Medulla oblongata (tissue), 1 donor: ENCODE measurements around the gene NEDD4.
"Not testable (repeated sequence)": the region's sequence is repeated elsewhere in the genome, so short reads cannot be mapped to it uniquely, and the experiment has no call there.

ENCODE experiments used
- DNase-seq: peaks from one replicate; pipeline ENCODE4 v3.0.0-alpha.2; 2015; ENCODE audit errors: extremely low spot score

NEDD4 gene

DNA sequence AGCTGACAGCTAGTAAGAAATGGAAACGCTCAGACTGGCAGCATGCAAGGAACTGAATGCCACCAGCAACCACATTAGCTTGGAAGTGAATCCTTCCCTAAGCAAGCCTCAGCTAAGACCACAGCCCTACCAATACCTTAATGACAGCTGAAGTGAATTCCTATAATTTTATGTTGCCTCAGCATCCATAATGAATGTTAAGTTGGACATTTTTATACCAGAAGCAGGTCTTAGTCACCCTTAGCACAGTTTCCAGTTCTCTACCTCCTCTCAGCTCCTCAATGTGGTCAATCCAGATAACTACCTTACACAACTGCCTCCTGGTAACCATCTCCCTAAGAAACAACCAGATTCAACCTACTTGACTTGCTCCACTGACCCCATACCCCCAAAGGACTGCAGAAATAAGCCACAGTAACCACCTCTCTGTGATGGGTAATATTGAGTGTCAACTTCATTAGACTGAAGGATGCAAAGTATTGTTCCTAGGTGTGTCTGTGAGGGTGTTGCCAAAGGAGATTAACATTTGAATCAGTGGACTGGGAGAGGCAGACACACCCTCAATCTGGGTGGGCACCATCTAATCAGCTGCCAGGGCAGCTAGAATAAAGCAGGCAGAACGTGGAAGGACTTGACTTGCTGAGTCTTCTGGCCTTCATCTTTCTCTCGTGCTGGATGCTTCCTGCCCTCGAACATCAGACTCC, 33.5 kb downstream of the NEDD4 start:
- no peak for DNase-seq

DNA sequence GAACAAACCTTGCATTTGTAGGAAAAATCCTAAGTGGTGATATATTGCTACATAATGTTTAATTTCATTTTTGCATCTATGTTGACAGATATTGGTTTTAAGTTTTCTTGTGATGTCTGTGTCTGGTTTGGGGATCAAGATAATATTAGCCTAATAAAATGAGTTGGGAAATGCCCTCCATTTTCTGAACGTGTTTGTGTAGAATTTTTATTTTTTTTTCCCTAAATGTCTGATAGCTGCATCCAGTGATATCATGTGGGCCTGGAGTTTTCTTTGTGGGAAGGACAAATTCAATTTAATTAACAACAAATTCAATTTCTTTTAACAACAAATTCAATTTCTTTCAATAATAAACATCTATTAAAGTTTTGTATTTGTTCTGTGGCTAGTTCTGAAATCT, 35.1 kb downstream of the NEDD4 start:
- DNase-seq = no peak

DNA sequence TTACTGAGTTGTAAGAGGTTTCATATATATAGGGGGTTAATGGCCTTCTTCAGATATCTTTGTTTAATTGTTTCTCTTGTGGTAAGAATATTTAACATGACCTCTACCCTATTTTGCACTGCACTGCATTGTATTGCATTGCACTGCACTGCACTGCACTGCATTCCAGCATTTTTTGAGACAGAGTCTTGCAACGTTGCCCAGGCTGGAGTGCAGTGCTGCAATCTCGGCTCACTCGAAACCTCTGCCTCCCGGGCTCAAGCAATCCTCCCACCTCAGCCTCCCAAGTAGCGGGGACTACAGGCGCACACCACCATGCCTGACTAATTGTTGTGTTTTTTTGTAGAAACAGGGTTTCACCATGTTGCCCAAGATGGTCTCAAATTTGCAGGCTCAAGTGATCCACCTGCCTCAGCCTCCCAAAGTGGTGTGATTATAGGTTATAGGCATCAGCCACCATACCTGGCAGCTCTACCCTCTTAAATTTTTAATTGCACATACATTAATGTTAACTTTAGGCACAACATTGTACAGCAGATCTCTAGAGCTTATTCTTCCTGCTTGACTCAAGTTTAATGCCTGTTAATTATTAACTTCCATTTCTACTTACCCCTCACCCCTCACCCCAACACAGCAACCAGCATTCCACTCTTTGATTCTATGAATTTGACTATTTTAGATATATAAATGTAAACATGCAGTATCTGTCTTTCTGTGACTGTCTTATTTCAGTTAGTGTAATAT, 38.4 kb downstream of the NEDD4 start:
- no peak for DNase-seq

DNA sequence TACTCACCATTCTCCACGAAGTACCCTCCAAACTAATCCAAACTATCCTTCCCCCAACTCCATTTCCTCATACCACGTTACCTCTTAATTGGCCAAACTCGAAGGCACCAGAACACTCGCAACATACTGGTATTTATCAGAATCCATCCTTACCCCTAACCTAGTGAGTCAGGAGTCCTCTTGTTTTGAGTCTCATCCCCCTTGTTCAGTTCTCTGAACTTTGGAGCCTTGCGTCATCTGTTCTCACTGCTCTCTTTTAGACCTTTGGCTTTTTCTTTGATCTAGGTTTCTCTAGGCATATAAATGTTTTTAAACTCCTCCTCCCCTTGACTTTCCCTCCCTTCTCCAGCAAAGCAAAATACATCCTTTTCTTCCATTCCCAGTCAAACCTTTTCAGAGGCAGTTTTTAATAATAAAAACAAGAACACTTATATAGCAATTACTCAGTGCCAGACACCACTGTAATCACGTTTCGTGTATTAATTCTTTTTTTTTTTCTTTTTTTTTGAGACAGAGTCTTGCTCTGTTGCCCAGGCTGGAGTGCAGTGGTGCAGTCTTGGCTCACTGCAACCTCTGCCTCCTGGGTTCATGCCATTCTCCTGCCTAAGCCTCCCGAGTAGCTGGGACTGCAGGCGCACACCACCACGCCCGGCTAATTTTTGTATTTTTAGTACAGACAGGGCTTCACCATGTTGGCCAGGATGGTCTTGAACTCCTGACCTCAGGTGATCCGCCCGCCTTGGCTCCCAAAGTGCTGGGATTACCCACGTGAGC, 40.7 kb downstream of the NEDD4 start:
- not testable (repeated sequence) for DNase-seq

DNA sequence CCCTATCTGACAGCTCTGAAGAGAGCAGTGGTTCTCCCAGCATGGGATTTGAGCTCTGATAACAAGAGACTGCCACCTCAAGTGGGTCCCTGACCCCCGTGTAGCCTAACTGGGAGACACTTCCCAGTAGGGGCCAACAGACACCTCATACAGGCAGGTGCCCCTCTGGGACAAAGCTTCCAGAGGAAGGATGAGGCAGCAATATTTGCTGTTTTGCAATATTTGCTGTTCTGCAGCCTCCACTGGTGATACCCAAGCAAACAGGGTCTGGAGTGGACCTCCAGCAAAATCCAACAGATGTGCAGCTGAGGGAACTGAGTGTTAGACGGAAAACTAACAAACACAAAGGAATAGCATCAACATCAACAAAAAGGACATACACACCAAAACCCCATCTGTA, 48.8 kb downstream of the NEDD4 start:
- not testable (repeated sequence) for DNase-seq

DNA sequence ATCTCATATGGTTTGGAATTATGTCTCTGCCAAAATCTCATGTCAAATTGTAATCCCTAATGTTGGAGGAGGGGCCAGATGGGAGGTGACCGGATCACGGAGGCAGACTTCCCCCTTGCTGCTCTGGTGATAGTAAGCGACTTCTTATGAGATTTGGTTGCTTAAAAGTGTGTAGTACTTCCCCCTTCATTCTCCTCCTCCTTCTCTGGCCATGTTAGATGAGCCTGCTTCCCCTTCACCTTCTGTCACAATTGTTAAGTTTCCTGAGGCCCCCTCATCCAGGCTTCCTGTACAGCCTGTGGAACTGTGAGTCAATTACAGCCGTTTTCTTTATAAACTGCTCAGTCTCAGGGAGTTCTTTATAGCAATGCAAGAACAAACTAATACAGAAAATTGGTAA, 51.1 kb downstream of the NEDD4 start:
- DNase-seq = no peak

DNA sequence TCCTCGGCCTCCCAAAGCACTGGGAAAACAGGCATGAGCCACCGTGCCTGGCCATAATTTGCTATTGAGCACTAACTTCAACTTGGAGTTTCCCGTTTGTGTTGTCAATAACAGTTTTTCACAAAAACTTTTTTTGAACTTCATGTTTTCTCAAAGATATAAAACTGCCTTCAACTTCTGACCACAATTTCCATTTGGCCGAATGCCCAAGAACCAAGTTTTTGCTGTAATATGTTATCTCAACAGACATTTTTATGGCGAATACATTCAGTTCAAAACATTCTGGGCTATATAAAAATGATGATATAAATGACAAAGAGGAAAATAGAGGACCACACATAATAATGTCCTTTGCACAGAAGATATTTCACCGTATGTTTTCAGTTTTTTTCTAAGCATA, 56.4 kb downstream of the NEDD4 start:
- DNase-seq = no peak

DNA sequence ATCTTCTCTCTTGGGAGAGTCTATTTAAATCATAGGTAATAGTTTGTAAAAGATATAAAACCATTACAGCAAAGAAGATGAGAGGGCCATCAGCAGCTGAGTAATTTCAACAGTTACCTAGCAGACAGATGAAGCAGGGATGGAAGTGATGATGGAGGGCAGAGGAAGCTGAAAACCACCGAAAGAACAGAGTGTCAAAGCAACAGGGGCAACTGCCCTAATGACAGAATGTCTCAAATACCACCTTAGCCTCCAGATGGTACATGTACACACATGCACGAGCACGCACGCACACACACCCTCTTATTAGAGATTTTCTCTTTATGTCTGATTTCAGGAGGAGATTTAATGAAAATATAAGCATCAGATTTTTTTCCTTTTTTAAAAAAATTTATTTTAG, 64.5 kb downstream of the NEDD4 start:
- DNase-seq = no peak

DNA sequence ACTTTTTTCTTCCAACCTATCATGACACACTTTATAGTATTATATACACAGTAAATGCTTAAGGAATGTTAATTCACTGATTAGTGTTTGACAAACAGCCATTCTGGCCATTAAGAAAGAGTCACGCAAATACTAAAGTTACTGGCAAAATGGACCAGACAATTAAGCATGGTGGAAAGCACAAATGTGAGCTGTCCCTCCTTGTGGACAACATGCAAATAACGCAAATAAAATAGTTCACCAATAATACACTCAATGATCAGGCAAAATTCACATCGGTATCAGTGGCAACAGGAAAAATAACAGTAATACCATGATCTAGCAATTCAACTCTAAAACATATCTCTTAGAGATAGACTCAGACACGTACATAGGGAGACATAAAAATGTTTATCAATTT, 71.7 kb downstream of the NEDD4 start:
- no peak for DNase-seq

DNA sequence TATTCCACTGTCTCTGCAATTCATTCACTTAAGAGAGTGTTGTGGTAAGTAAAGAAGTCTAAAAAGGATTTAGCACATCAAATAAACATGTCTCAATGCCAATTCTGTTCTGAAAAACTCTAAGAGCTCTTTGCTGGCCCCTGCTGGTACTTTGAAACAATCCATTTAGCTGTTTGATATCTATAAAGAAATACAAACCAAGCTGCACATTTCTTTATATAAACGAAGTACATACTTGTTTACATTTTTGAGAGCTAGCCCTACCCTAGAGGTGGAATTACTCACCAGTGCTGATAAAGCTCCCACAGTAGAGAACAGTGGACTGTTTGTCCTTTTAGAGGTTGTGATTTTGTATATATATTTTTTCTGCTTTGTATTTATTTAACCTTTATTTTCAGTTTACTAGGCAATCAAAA, 75.5 kb downstream of the NEDD4 start:
- DNase-seq = peak; percentile 62

DNA sequence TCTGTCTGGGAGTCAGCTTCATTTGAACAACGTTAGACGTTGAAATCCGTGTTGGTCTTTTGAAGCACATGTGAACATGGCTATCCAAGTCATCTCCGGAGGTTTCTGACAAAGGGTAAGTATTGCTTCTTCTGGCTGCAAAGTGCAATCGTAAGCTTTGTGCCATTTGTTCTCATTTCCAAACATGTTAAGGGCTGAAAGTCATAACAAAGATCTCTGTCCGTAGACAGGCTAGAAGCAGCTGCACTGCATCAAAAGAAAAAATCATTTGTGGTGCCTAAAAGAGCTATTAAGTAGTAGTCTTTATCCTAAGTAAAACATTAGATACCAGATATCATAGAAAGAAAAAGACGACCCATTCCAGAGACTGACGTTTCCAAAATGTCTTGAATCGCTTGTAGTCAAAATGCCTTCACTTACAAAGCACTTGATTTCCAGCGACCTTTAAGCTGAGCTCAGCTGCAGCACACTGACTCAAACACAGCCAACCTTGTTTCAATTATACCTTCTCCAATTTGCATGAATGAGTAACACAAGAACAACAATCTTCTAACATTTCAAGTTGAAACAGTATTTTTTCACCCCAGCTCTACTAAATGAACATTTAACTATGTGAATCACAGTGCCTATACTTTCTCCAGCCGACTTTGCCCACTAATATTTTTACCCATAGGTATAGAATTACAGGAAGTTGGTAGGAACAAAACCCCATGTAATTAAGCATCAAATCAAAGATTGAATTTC, 76.6 kb downstream of the NEDD4 start:
- DNase-seq = peak; percentile 12

DNA sequence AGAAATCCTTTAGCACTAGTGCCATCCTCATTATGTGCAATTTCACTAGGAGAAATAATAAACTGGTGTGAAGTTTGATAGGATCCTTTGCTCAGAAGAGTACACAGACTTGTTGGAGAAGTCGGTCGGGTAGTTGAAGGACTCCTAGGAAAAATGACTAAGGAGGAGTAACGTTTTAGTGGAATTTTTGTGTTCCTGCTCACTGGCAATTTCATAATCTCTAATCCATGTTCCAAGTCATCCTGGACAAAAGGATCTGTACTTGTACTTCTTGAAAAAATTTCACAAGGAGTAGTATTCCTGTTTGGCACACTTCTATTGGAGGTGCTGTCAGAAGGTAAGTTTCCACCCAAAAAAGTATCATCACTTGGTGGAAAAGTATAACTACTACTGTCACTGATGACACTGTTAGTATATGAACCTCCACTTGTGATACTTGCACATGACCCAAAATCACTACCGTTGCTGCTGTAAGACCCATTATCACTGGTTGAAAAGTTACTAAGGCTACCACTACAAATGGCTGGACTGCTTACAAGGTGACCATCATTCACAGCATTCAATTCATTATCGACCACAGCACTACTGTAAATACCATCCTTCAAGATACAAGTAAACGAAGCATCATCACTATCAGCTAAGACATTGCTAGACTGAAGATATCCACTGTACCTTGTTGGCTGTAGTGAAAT, 77.4 kb downstream of the NEDD4 start:
- DNase-seq = no peak

DNA sequence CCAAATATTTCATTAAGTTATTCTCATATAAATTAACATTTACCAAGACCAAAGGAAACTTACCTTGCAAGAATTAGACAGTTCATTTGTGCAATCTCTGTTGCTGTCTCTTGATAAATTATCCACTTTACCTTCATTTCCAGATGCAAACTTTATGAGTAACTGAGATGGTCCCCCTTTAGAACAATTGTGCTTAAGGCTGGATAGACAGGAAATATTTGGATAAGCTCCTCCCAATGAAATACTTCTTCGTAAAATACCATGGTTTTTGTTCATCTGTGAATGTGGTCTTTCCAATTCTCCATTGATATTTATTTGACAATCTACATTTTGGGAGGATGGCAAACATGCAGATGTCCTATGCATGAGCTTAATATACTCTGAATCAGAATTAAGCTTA, 78.2 kb downstream of the NEDD4 start:
- DNase-seq = no peak

DNA sequence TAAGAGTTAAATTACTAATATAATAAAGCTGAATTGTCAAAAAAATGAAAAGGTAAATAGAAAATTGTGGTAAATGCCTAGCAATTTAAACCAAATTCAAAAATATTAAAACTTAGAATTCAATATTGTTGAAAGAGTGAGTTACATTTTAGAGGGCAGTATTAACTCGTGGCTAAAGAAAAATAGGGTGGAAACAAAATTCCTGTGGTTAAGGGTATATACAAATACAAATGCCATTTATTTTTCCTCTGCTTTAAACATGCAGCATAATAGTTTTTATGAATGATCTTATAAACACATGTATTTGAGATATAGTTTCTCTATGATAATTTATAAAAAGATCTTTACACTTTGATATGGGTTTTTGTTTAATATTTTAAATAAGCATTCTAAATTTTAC, 79.0 kb downstream of the NEDD4 start:
- no peak for DNase-seq

DNA sequence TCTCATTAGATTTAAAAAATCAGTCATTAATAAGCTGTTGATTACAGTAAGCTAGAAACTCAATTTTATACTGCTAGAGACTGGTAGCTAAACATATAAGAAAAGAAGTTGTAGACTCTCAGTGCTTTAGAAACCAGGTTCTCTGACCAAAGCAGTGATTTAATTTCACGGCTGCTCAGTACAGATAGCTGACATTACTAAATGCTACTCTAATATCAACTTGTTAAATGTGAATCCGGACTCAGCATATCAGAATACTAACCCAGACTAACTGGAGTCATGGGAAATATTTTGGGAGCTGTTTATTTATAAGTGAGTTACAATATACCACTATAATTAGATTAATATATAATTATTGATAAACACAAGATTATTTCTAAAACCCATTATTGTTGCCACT, 80.4 kb downstream of the NEDD4 start:
- DNase-seq = no peak

DNA sequence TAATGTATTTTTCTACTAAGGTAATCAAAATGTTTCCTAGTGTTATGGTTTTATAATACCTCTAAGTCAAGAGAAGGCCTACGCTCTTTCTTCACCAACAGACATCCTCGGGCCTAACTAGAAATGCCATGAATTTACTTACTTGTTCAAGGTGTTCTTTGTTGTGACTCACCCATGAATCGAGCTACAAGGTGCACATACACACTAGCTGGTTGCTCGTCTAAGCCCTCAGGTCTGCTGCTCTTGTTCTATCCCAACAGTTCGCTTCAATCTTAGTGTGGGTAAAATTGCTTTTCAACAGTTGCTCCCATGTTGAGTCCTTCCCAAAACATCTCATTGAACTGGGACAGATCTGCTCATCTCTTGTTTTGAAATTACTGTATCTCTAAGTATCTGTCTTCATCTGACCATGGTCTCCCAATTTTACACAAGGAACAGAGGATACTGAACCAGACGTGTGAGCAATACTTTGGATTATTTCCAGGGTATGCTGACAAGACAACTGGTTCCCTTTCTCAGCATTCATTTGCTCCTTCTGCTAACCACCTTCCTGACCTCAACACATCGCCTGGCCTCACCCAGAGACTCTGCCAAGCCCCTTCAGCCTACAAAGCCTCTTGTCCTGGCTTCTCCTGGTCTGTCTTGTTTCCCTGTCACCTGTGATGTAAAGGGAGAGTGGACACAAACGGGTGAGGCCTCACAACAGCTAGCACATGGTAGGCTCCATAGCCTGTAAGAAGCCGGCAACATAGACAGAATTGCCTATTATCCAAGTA, 84.2 kb downstream of the NEDD4 start:
- DNase-seq = no peak

DNA sequence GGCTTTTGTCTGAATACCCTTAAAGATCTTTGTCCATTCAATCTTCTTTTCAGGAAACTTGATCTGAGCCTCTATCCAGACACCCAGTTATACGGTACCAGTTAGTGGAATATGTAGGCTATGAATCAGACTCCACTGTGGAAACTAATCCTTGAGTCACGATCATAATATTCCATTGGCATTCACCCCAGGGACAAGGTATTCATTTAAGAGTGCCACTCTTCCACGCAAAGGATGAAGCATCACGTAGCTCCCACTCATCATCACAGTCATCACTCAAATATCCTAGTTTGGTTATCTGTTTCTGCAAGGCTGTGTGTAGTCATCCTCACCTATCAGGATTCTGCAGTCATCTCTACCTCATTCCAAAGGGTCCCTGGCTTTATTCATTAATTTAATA, 85.6 kb downstream of the NEDD4 start:
- no peak for DNase-seq

DNA sequence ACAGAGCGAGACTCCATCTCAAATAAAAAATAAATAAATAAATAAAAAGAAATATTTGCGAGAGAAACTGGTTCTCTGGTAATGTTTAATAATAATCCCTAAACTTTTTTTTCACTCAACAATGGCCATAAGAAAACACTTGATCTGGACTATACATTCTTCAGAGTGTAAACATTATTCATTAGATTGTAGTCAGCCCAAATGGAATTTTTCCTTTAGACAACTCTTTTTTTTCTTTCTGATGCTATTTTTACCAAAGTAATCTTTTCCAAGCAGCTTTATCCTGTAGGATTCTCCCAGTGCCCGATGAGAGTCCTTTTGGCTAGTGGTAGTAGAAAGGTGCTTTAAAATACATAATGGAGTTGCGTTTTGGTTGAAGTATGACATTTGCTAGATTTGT, 90.4 kb downstream of the NEDD4 start:
- no peak for DNase-seq

DNA sequence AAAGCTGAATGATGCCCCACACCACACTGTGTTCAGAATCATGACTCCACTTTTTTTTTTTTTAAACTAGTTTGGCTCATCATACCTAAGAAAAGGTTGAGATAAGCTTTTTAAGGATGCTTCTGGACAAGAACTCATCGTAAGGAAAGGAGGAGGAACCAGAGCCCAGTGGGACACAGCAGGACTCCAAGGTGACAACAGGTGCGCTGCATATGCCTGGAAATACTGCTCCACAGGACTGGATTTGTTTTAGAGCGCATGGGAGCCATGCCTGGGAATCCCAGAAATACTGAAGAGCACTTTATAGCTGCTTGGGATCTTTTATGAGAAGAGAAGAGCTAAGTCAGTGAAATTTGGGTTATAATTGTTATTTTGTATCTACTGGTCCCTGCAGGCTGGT, 93.4 kb downstream of the NEDD4 start:
- DNase-seq = no peak

DNA sequence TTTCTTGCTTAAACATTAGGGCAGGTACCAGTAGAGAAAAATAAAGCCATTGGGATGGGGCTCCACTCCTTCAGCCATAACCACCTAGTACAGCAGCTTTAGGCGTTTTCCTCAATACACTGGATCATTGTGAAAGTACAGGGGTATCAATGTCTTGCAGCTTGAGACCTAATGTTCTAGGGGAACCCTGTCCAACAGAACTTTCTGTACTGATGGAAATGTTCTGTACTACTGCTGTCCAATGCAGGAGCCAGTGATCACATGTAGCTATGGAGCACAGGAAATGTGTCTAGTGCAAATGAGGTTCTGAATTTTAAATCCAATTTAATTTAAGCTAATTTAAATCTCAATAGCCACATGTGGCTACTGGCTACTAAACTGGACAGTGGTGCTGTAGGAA, 93.9 kb downstream of the NEDD4 start:
- DNase-seq = no peak
